Panc1 (cell line): ENCODE measurements around the gene PAMR1.

Experiments
- POLR2AphosphoS5 ChIP-seq: IDR thresholded peaks from 2 replicates; pipeline ENCODE4 v1.6.1; 2012; ENCODE audit warnings: mild to moderate bottlenecking, low read depth, low read length, moderate library complexity
- SIN3A ChIP-seq: IDR thresholded peaks from 2 replicates; pipeline ENCODE4 v1.6.1; 2012; ENCODE audit warnings: low read depth, mild to moderate bottlenecking, low read length, moderate library complexity, borderline replicate concordance; ENCODE audit not compliant: insufficient read depth
- TCF7L2 ChIP-seq: IDR thresholded peaks from 2 replicates; pipeline ENCODE4 v1.6.1; 2011; ENCODE audit warnings: mild to moderate bottlenecking, low read depth, low read length, inconsistent platforms
- TF ChIP-seq, protein P1 (sequence below): fragments of 450-650 bp; IDR thresholded peaks from 2 replicates; pipeline ENCODE4 v1.5.1; 2017; ENCODE audit warnings: mild to moderate bottlenecking
- TF ChIP-seq, protein P2 (sequence below), 2 experiments: IDR thresholded peaks; 2 replicates each; pipeline ENCODE4 v1.6.1; 2011 to 2012; ENCODE audit warnings: low read depth in 2 of 2, control low read depth in 1 of 2, low read length in 1 of 2, mild to moderate bottlenecking in 1 of 2, moderate library complexity in 1 of 2; ENCODE audit not compliant: insufficient read depth in 1 of 2

DNA sequence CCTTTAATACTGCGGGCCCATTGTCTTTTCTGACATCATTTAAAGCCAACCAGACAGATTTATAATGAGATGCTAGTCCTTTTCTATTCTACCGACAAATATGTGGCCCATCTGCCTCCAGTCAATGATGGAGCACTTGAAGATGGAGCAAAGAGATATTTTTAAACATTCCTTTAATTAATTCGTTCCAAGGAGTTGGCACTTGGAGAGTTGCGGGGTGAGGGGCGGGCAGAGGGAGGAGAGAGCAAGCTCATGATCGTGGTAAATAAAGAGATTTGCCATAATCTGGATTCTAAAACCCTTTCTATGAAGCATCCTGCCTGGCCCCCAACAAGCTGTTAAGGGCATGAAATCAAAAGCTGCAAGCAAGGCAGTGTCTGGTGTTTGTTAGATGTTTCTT lies 111.1 kb downstream of the PAMR1 start:
- TF ChIP-seq, protein P1, sequence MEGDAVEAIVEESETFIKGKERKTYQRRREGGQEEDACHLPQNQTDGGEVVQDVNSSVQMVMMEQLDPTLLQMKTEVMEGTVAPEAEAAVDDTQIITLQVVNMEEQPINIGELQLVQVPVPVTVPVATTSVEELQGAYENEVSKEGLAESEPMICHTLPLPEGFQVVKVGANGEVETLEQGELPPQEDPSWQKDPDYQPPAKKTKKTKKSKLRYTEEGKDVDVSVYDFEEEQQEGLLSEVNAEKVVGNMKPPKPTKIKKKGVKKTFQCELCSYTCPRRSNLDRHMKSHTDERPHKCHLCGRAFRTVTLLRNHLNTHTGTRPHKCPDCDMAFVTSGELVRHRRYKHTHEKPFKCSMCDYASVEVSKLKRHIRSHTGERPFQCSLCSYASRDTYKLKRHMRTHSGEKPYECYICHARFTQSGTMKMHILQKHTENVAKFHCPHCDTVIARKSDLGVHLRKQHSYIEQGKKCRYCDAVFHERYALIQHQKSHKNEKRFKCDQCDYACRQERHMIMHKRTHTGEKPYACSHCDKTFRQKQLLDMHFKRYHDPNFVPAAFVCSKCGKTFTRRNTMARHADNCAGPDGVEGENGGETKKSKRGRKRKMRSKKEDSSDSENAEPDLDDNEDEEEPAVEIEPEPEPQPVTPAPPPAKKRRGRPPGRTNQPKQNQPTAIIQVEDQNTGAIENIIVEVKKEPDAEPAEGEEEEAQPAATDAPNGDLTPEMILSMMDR, result no peak
- TF ChIP-seq SIN3A, result no peak
- TF ChIP-seq POLR2AphosphoS5, result no peak
- TF ChIP-seq, protein P2, sequence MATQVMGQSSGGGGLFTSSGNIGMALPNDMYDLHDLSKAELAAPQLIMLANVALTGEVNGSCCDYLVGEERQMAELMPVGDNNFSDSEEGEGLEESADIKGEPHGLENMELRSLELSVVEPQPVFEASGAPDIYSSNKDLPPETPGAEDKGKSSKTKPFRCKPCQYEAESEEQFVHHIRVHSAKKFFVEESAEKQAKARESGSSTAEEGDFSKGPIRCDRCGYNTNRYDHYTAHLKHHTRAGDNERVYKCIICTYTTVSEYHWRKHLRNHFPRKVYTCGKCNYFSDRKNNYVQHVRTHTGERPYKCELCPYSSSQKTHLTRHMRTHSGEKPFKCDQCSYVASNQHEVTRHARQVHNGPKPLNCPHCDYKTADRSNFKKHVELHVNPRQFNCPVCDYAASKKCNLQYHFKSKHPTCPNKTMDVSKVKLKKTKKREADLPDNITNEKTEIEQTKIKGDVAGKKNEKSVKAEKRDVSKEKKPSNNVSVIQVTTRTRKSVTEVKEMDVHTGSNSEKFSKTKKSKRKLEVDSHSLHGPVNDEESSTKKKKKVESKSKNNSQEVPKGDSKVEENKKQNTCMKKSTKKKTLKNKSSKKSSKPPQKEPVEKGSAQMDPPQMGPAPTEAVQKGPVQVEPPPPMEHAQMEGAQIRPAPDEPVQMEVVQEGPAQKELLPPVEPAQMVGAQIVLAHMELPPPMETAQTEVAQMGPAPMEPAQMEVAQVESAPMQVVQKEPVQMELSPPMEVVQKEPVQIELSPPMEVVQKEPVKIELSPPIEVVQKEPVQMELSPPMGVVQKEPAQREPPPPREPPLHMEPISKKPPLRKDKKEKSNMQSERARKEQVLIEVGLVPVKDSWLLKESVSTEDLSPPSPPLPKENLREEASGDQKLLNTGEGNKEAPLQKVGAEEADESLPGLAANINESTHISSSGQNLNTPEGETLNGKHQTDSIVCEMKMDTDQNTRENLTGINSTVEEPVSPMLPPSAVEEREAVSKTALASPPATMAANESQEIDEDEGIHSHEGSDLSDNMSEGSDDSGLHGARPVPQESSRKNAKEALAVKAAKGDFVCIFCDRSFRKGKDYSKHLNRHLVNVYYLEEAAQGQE (IDR thresholded peaks at IDR 0.05; ENCODE audit: insufficient read depth in 1 of 2, low read depth in 2 of 2, low read length in 1 of 2), result no peak
- no peak for TF ChIP-seq TCF7L2
